ENCODE results near the gene JARID2. TPM values are rescaled to one million over a fixed set of nuclear protein-coding genes. Genes with fewer than 3 reads are reported as not detected.

The JARID2 gene
- total RNA-seq, 2 experiments from 2014 or later: 19.0 to 19.5 TPM

GRCh38 chr6:15452182-15452941 lies 206.5 kb downstream of the JARID2 start:
- DNase-seq (ENCODE audit: low spot score): peak; percentile 13
- no peak for TF ChIP-seq EZH2phosphoT487 (IDR thresholded peaks at IDR 0.05; ENCODE audit: borderline replicate concordance, low read depth, low read length)
- no peak for TF ChIP-seq CTCF (conservative IDR thresholded peaks at IDR 0.05; ENCODE audit: low read length)
- no peaks in the 10 kb centered on the region for H3K9me3 ChIP-seq (ENCODE audit: low read length)
- no peaks in the 10 kb centered on the region for H3K79me2 ChIP-seq (ENCODE audit: insufficient read depth, low read depth, low read length)
- peaks cover 25% of the 10 kb centered on the region for H3K4me1 ChIP-seq (ENCODE audit: insufficient read depth, low read length, poor library complexity, severe bottlenecking)
- H3K4me3 ChIP-seq (ENCODE audit: low read depth, low read length, poor library complexity, severe bottlenecking): no peak overlapping the region
- POLR2A ChIA-PET: interaction anchor here (0.5 to 0.7 kb wide), 2 partner anchors 61 to 722 kb away, joined by 3 read pairs; no protein-coding TSS in a partner anchor
- no peak overlapping the region for H2AFZ ChIP-seq (ENCODE audit: low read length)
- no TSS peak for BruUV-seq (replicated peaks)
- H3K36me3 ChIP-seq (ENCODE audit: insufficient read depth, low read length): peaks cover 7% of the 10 kb centered on the region; the same call in 1 of the 2 replicates
- H3K4me2 ChIP-seq (ENCODE audit: low read length): peak overlapping the region; percentile 38
- H3K9me2 ChIP-seq (ENCODE audit: insufficient read depth, low read length): no peaks in the 10 kb centered on the region
- intact Hi-C loops (cut with micrococcal nuclease; ENCODE audit: unreplicated experiment): no loop called here
- CTCF ChIA-PET (ENCODE audit: unreplicated experiment): no interaction called here
- 0 out of 2 replicates have a peak, but pooled peaks cover 4% of the 10 kb centered on the region for H4K20me1 ChIP-seq (ENCODE audit: insufficient read depth, low read length)
- H3K27ac ChIP-seq (ENCODE audit: low read depth, low read length, poor library complexity, severe bottlenecking): peak overlapping the region; percentile 37

- Histone ChIP-seq H3K27ac (ENCODE audit: low read depth, low read length, poor library complexity, severe bottlenecking) (no peak overlapping the region), H2AFZ (ENCODE audit: low read length) (no peak overlapping the region), H3K9me3 (ENCODE audit: low read length) (no peaks in the 10 kb centered on the region), H4K20me1 (ENCODE audit: insufficient read depth, low read length) (0 out of 2 replicates have a peak, but pooled peaks cover 4% of the 10 kb centered on the region), H3K4me2 (ENCODE audit: low read length) (no peak overlapping the region), H3K79me2 (ENCODE audit: insufficient read depth, low read depth, low read length) (no peaks in the 10 kb centered on the region), H3K9me2 (ENCODE audit: insufficient read depth, low read length) (no peaks in the 10 kb centered on the region), H3K4me3 (ENCODE audit: low read depth, low read length, poor library complexity, severe bottlenecking) (no peak overlapping the region), H3K36me3 (ENCODE audit: insufficient read depth, low read length) (peaks cover 7% of the 10 kb centered on the region; the same call in 1 of the 2 replicates), H3K4me1 (ENCODE audit: insufficient read depth, low read length, poor library complexity, severe bottlenecking) (peaks cover 17% of the 10 kb centered on the region)
- no peak for TF ChIP-seq CTCF (conservative IDR thresholded peaks at IDR 0.05; ENCODE audit: low read length)
- TF ChIP-seq EZH2phosphoT487 (IDR thresholded peaks at IDR 0.05; ENCODE audit: borderline replicate concordance, low read depth, low read length): no peak
- POLR2A ChIA-PET: no interaction called here
- no peak for DNase-seq (ENCODE audit: low spot score)
- CTCF ChIA-PET (ENCODE audit: unreplicated experiment): no interaction called here
- intact Hi-C loops (cut with micrococcal nuclease; ENCODE audit: unreplicated experiment): no loop called here
- no TSS peak for BruUV-seq (replicated peaks)
Measured at GRCh38 chr6:15453186-15453585, 207.3 kb downstream of the JARID2 start.

GRCh38 chr6:15453622-15454021 lies 207.8 kb downstream of the JARID2 start:
- Histone ChIP-seq H3K9me2 (ENCODE audit: insufficient read depth, low read length) (no peaks in the 10 kb centered on the region), H4K20me1 (ENCODE audit: insufficient read depth, low read length) (0 out of 2 replicates have a peak, but pooled peaks cover 4% of the 10 kb centered on the region), H3K4me2 (ENCODE audit: low read length) (no peak overlapping the region), H3K4me3 (ENCODE audit: low read depth, low read length, poor library complexity, severe bottlenecking) (no peak overlapping the region), H3K9me3 (ENCODE audit: low read length) (no peaks in the 10 kb centered on the region), H3K79me2 (ENCODE audit: insufficient read depth, low read depth, low read length) (no peaks in the 10 kb centered on the region), H2AFZ (ENCODE audit: low read length) (no peak overlapping the region), H3K4me1 (ENCODE audit: insufficient read depth, low read length, poor library complexity, severe bottlenecking) (peaks cover 12% of the 10 kb centered on the region), H3K36me3 (ENCODE audit: insufficient read depth, low read length) (peaks cover 7% of the 10 kb centered on the region; the same call in 1 of the 2 replicates), H3K27ac (ENCODE audit: low read depth, low read length, poor library complexity, severe bottlenecking) (no peak overlapping the region)
- DNase-seq (ENCODE audit: low spot score): no peak
- no TSS peak for BruUV-seq (replicated peaks)
- POLR2A ChIA-PET: no interaction called here
- intact Hi-C loops (cut with micrococcal nuclease; ENCODE audit: unreplicated experiment): no loop called here
- CTCF ChIA-PET (ENCODE audit: unreplicated experiment): no interaction called here
- TF ChIP-seq EZH2phosphoT487 (IDR thresholded peaks at IDR 0.05; ENCODE audit: borderline replicate concordance, low read depth, low read length) (no peak), CTCF (conservative IDR thresholded peaks at IDR 0.05; ENCODE audit: low read length) (no peak)
